Endothelial cell of umbilical vein (primary cell): ENCODE data around the gene PCDHGC3. TPM values are rescaled to one million over a fixed set of nuclear protein-coding genes. Genes with fewer than 3 reads are reported as not detected.
"Not testable (repeated sequence)": the region's sequence is repeated elsewhere in the genome, so short reads cannot be mapped to it uniquely, and the experiment has no call there.

Experiments used
- BruUV-seq: library from RNA; stranded (reverse); fragments of 400-500 nt; replicated peaks from 2 replicates; lab custom pipeline; 2021; lab: Mats Ljungman, UMichigan
- CTCF ChIA-PET: fragments of 300-600, 350-600 bp; sonication (Branson Sonifier 250); formaldehyde crosslinking; loops from one replicate; lab custom pipeline; 2021; ENCODE audit warnings: antibody characterized with exemption, inconsistent platforms; lab: Charles Lee
- POLR2A ChIA-PET: fragments of 300-600, 350-600 bp; sonication (Branson Sonifier 250); formaldehyde crosslinking; loops from one replicate; lab custom pipeline; 2021; ENCODE audit warnings: antibody characterized with exemption, inconsistent platforms; lab: Charles Lee
- DNase-seq: peaks from one replicate; pipeline ENCODE4 v3.0.0-alpha.2; 2011; ENCODE audit warnings: low read depth, low spot score
- FAIRE-seq: peaks from 2 replicates; lab custom pipeline; 2011; peaks lifted over from hg19 to GRCh38; lab: Jason Lieb, UNC
- H2AFZ ChIP-seq: 2 replicates; pipeline ENCODE4 v1.6.0; 2012; ENCODE audit warnings: low read depth, low read length, control low read depth, inconsistent platforms
- H3K27ac ChIP-seq: 2 replicates; pipeline ENCODE4 v1.5.1; 2011; ENCODE audit warnings: low read depth, mild to moderate bottlenecking, control low read depth, low read length, moderate library complexity; ENCODE audit not compliant: insufficient read depth
- H3K27me3 ChIP-seq, 2 experiments: 2 replicates each; pipeline versions ENCODE4 v1.6.0 to v1.6.1; 2011; ENCODE audit warnings: low read length in 2 of 2, mixed read lengths in 1 of 2; ENCODE audit not compliant: control insufficient read depth in 2 of 2, insufficient read depth in 2 of 2
- H3K36me3 ChIP-seq, 2 experiments: 2 replicates in 1 of 2; 3 replicates in 1 of 2; pipeline ENCODE4 v1.5.1; 2011; ENCODE audit warnings: low read length in 2 of 2, mild to moderate bottlenecking in 1 of 2, moderate library complexity in 1 of 2; ENCODE audit not compliant: control insufficient read depth in 2 of 2, insufficient read depth in 2 of 2; ENCODE audit errors: extremely low read depth in 1 of 2
- H3K4me1 ChIP-seq: 3 replicates; pipeline ENCODE4 v1.5.1; 2011; ENCODE audit warnings: mild to moderate bottlenecking, low read length; ENCODE audit not compliant: control insufficient read depth, insufficient read depth; ENCODE audit errors: extremely low read depth
- H3K4me2 ChIP-seq: 2 replicates; pipeline ENCODE4 v1.6.1; 2011; ENCODE audit warnings: low read length, control low read depth, mixed read lengths; ENCODE audit not compliant: insufficient read depth
- H3K4me3 ChIP-seq, 3 experiments: fragments of 200-600 bp in 1 of 3; sonication (generic), shearing (Covaris generic) in 1 of 3; replicated peaks in 1 of 3; 2 replicates each; pipeline ENCODE4 v1.5.1; 2011 to 2016; ENCODE audit warnings: control low read depth in 3 of 3, low read length in 3 of 3, mild to moderate bottlenecking in 2 of 3, inconsistent platforms in 1 of 3, low read depth in 1 of 3, moderate library complexity in 1 of 3; ENCODE audit not compliant: insufficient read depth in 1 of 3
- H3K79me2 ChIP-seq: 2 replicates; pipeline ENCODE4 v1.6.0; 2012; ENCODE audit warnings: low read length, inconsistent platforms; ENCODE audit not compliant: control insufficient read depth, insufficient read depth
- H3K9ac ChIP-seq: replicated peaks from 2 replicates; pipeline ENCODE3; 2011; ENCODE audit warnings: low read length, control low read depth; ENCODE audit not compliant: insufficient read depth; ENCODE audit errors: extremely low read depth
- H3K9me1 ChIP-seq: replicated peaks from 3 replicates; pipeline ENCODE4 v1.6.0; 2011; ENCODE audit warnings: mild to moderate bottlenecking, low read length; ENCODE audit not compliant: control insufficient read depth, insufficient read depth; ENCODE audit errors: extremely low read depth
- H3K9me3 ChIP-seq: replicated peaks from 2 replicates; pipeline ENCODE4 v1.5.1; 2012; ENCODE audit warnings: low read length, inconsistent platforms; ENCODE audit not compliant: control insufficient read depth, insufficient read depth
- H4K20me1 ChIP-seq: replicated peaks from 2 replicates; pipeline ENCODE3; 2011; ENCODE audit warnings: mild to moderate bottlenecking, low read length; ENCODE audit not compliant: control insufficient read depth, insufficient read depth; ENCODE audit errors: extremely low read depth
- EZH2 ChIP-seq: IDR thresholded peaks from 2 replicates; pipeline ENCODE4 v1.6.1; 2012; ENCODE audit warnings: borderline replicate concordance, low read depth, mild to moderate bottlenecking, moderate library complexity, low read length, inconsistent platforms; ENCODE audit not compliant: severe bottlenecking
- JUN ChIP-seq: IDR thresholded peaks from 2 replicates; pipeline ENCODE4 v1.6.1; 2011; ENCODE audit warnings: borderline replicate concordance, low read depth; ENCODE audit not compliant: insufficient read length, insufficient read depth
- MYC ChIP-seq: IDR thresholded peaks from one replicate; pipeline ENCODE4 v1.6.1; 2011; ENCODE audit warnings: mild to moderate bottlenecking, low read depth, low read length
- POLR2A ChIP-seq: IDR thresholded peaks from 2 replicates; pipeline ENCODE4 v1.6.1; 2012; ENCODE audit warnings: low read depth, mild to moderate bottlenecking, control low read depth, low read length
- dilution Hi-C: fragments of 300-500 bp; cut with MboI; formaldehyde crosslinking; loops from one replicate; pipeline ENCODE4 v1.15.0; 2019; ENCODE audit warnings: low sequenced_read_pairs; ENCODE audit not compliant: extremely low pct_ligation_motif_present
- intact Hi-C: fragments of 100-400 bp; cut with micrococcal nuclease; formaldehyde crosslinking; loops from one replicate; pipeline ENCODE4 v1.10.0; 2022
- polyA plus RNA-seq, 4 experiments: library from polyadenylated mRNA; depleted of rRNA in 3 of 4; stranded (reverse) in 3 of 4; unstranded in 1 of 4; fragments of >200 nt; gene quantifications; 2 replicates each; pipeline versions ENCODE4 v1.2.1 to v1.2.3, GENCODE V29; 2011 to 2012; ENCODE audit warnings: missing spikeins in 1 of 4
- total RNA-seq: library from RNA; stranded (reverse); gene quantifications from 2 replicates; pipeline ENCODE4 v1.2.3, GENCODE V29; 2021
- TF ChIP-seq, protein P1 (sequence below), 2 donors: IDR thresholded peaks; 1 replicate in 1 of 2; 2 replicates in 1 of 2; pipeline ENCODE4 v1.5.1; 2011; ENCODE audit warnings: low read length in 2 of 2, mild to moderate bottlenecking in 2 of 2, moderate library complexity in 2 of 2, control low read depth in 1 of 2, inconsistent platforms in 1 of 2, low read depth in 1 of 2; ENCODE audit not compliant: insufficient read depth in 1 of 2; ENCODE audit errors: extremely low read depth in 1 of 2
- TF ChIP-seq, protein P2 (sequence below): IDR thresholded peaks from 2 replicates; pipeline ENCODE4 v1.6.1; 2011; ENCODE audit not compliant: insufficient read depth, insufficient read length

The PCDHGC3 gene
- total and polyA plus RNA-seq, 2 donors (not counting 3 experiments of a cell fraction or from before 2014, with no cell fraction given) = 9.2 to 36.1 TPM

DNA sequence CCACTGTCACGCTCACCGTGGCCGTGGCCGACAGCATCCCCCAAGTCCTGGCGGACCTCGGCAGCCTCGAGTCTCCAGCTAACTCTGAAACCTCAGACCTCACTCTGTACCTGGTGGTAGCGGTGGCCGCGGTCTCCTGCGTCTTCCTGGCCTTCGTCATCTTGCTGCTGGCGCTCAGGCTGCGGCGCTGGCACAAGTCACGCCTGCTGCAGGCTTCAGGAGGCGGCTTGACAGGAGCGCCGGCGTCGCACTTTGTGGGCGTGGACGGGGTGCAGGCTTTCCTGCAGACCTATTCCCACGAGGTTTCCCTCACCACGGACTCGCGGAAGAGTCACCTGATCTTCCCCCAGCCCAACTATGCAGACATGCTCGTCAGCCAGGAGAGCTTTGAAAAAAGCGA lies 43.0 kb upstream of the PCDHGC3 start:
- dilution Hi-C loops, DNase-seq, H3K4me3 ChIP-seq, H3K27ac ChIP-seq, H3K4me2 ChIP-seq, H3K79me2 ChIP-seq, H3K36me3 ChIP-seq, BruUV-seq, POLR2A ChIA-PET, H3K9ac ChIP-seq, H4K20me1 ChIP-seq, FAIRE-seq, H3K9me1 ChIP-seq, H3K9me3 ChIP-seq, H2AFZ ChIP-seq, intact Hi-C loops: not testable (repeated sequence)
- H3K4me1 ChIP-seq = peaks cover 17% of the 10 kb centered on the region
- CTCF ChIA-PET = interaction anchor here (1.2 to 6.8 kb wide), 6 partner anchors 11 to 131 kb away, joined by 3 to 308 read pairs (median 125); partner anchors contain the start of genes PCDHGA11 and PCDHGB7
- H3K27me3 ChIP-seq = peaks cover 17 to 28% of the 10 kb centered on the region in 2 experiments

DNA sequence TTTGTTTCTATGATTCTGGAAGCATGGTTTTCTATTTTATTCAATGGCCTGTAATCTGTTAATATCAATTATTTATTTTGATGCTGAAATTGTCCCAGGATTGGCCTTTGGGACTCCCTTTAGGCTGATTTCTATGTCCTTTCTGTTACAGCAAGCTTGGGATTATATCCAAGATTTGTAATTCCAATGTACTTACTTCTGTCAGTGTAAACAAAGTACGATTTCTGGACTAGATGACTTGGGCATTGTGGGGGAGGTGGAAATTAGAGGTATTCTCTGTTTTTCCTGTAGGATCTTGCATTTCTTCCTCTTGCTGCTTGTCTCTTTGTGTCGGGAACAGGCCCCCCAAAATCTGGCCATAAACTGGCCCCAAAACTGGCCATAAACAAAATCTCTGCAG lies 41.8 kb upstream of the PCDHGC3 start:
- H3K4me1 ChIP-seq = peaks cover 17% of the 10 kb centered on the region
- no peaks in the 10 kb centered on the region for H3K36me3 ChIP-seq
- ChIA-PET POLR2A (no interaction called here), CTCF (interaction anchor here (1.0 to 6.8 kb wide), 3 partner anchors 13 to 77 kb away, joined by 3 to 158 read pairs (median 4); partner anchors contain the start of genes PCDHGA11 and PCDHGC3)
- H3K9me3 ChIP-seq = no peaks in the 10 kb centered on the region
- dilution Hi-C loops (no loop called here), intact Hi-C loops (no loop called here)
- no peaks in the 10 kb centered on the region for H3K79me2 ChIP-seq
- no peaks in the 10 kb centered on the region for H3K9me1 ChIP-seq
- DNase-seq (no peak), FAIRE-seq (no peak)
- BruUV-seq = no TSS peak
- TF ChIP-seq, protein P1, sequence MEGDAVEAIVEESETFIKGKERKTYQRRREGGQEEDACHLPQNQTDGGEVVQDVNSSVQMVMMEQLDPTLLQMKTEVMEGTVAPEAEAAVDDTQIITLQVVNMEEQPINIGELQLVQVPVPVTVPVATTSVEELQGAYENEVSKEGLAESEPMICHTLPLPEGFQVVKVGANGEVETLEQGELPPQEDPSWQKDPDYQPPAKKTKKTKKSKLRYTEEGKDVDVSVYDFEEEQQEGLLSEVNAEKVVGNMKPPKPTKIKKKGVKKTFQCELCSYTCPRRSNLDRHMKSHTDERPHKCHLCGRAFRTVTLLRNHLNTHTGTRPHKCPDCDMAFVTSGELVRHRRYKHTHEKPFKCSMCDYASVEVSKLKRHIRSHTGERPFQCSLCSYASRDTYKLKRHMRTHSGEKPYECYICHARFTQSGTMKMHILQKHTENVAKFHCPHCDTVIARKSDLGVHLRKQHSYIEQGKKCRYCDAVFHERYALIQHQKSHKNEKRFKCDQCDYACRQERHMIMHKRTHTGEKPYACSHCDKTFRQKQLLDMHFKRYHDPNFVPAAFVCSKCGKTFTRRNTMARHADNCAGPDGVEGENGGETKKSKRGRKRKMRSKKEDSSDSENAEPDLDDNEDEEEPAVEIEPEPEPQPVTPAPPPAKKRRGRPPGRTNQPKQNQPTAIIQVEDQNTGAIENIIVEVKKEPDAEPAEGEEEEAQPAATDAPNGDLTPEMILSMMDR (IDR thresholded peaks at IDR 0.05; ENCODE audit: extremely low read depth in 1 of 2, insufficient read depth in 1 of 2, low read depth in 1 of 2, low read length in 2 of 2) = no peak
- TF ChIP-seq POLR2A (no peak), JUN (no peak), MYC (no peak), EZH2 (no peak)
- TF ChIP-seq, protein P2, sequence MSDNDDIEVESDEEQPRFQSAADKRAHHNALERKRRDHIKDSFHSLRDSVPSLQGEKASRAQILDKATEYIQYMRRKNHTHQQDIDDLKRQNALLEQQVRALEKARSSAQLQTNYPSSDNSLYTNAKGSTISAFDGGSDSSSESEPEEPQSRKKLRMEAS = no peak
- no peak overlapping the region for H3K27ac ChIP-seq
- H3K4me3 ChIP-seq = no peak overlapping the region
- H2AFZ ChIP-seq = no peak overlapping the region
- no peak overlapping the region for H3K9ac ChIP-seq
- no peaks in the 10 kb centered on the region for H4K20me1 ChIP-seq
- peaks cover 15 to 20% of the 10 kb centered on the region in 2 experiments for H3K27me3 ChIP-seq
- H3K4me2 ChIP-seq = no peak overlapping the region
